PFSK-1 (cell line): Measurements from ENCODE around the gene CDH15.

Experiments
- POLR2AphosphoS5 ChIP-seq: IDR thresholded peaks from 2 replicates; pipeline ENCODE4 v1.6.1; 2012; ENCODE audit warnings: low read depth, mild to moderate bottlenecking, control low read depth, low read length, moderate library complexity
- REST ChIP-seq, 2 experiments: IDR thresholded peaks; 2 replicates each; pipeline versions ENCODE4 v1.6.1 to v1.8.0; 2011 to 2012; ENCODE audit warnings: low read depth in 2 of 2, low read length in 2 of 2, control low read depth in 1 of 2, inconsistent platforms in 1 of 2, mild to moderate bottlenecking in 1 of 2, moderate library complexity in 1 of 2; ENCODE audit not compliant: insufficient read depth in 1 of 2

DNA sequence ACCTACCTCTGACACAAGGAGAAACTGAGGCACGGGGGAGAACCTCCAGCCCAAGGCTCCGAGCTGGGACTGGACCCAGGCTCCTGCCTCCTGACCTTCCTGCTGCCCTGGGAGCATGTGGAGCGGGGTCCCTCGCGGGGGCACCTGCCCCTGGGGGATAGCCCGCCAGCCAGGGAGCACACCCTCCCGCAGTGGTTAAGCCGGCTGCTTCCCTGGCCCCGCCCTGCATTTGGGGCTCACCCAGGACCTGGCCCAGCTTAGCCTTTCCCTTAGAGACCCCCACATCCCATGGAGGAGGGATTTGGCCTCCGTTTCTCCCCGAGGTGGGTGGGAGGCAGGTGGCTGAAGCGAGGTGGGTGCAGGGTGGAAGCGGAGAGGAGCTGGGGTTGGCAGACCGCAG is 1.8 kb upstream of the CDH15 start:
- TF ChIP-seq POLR2AphosphoS5 (no peak), REST (IDR thresholded peaks at IDR 0.05; ENCODE audit: insufficient read depth in 1 of 2, low read depth in 2 of 2, low read length in 2 of 2) (no peak)
